Erythroblast (primary cell): ENCODE results near the gene IGSF1.

Source experiments
- GATA1 ChIP-seq: IDR thresholded peaks from 2 replicates; pipeline ENCODE4 v1.6.1; 2011; ENCODE audit warnings: low read depth, mild to moderate bottlenecking, control low read depth, low read length, moderate library complexity
- POLR2A ChIP-seq: IDR thresholded peaks from 2 replicates; pipeline ENCODE4 v1.6.1; 2011; ENCODE audit warnings: mild to moderate bottlenecking, low read length

DNA sequence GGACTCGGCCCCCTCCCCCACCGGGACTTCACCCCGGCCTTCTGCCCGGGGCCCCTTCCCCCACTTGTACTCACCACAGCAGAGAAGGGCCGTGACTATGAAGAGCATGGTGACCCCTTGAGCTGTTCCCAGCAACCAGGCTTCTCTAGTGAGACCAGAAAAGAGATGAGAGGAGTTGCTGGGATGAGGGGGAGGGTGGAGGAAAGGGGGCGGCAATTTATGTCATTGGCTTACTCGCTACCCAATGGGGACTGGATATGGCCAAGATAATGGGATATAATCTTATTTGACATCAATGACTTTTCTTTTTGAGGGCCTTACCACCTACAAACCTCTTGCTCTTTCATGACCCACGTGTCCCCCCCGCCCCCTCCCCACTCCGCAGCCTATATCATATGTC is 9.9 kb downstream of the IGSF1 start:
- TF ChIP-seq POLR2A (no peak), GATA1 (no peak)
